NCI-H2107 (cell line): ENCODE data around the gene PCK1.

Experiments used
- DNase-seq: peaks from one replicate; lab custom pipeline; 2025; lab: John Stamatoyannopoulos, UW

The PCK1 gene

DNA sequence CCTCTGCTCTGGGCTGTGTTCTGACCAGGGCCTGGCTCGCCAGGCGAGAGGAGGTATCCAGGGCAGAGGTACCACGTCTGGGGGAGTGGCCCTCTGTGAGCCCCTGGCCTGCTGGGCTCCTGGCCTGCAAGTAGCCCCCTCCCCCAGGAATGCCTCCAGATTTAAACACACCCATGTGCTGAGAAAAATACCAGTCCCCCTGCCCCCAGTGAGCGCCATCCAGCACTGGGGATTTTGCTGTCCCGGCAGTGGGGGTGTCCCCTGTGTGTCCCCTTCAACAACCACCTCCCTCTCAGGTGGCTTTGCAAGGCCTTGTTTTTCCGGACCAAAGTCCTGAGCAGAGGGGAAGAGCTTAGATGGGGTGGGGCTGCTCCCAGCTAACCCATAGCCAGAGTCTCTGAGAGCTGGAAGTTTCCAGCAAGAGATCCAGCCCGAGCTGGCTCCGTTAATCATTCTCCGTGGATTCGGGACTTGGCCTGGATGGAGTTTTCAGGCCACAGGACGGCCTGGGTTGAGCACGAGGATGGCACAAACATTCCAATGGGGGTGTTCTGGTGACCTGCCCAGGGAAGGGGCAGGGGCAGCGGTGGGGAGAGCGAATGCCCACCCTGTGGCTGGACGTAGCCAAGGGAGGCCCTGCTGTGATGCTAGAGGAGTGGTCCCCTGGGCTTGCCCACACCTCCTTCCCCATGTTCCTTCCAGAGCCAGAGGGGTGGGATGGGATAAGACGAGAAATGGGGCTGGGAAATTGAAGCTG, 29.0 kb downstream of the PCK1 start:
- DNase-seq, result no peak

DNA sequence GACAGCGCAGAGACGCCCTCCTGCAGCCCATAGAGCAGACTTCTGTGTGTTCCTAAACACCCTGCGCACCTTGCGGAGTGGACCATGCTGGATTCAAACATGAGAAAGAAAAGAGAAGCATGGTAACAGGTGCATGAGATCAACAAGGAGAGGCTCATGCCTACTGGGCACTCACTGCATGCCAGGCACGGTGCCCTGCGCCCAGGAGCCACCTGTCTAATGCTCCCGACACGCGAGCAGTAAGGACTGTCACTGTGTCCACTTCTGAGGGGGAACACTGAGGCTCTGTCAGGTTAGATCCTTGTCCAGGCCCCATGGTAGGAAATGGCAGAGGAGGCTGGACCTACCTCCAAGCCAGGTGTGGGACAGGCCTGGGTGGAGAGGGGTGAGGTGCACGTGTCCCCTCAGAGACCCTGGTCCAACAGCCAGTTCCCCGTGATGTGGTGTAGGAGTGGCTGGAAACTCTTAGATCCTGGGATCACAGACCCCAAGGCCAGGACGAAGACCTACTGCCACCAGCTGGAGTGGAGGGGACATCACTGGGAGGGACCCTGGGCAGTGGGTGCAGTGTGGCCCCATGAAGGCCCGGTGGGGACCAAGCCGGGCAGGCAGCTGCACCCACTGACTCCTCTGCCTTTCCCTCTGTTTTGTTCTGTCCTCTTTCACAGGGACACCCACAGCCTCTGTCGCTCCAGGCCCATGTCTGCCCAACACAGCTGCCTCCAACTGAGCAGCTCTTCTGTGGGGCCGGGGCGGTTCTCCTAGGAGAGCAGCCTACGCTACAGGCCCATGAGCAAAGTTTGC, 29.8 kb downstream of the PCK1 start:
- DNase-seq, result no peak

DNA sequence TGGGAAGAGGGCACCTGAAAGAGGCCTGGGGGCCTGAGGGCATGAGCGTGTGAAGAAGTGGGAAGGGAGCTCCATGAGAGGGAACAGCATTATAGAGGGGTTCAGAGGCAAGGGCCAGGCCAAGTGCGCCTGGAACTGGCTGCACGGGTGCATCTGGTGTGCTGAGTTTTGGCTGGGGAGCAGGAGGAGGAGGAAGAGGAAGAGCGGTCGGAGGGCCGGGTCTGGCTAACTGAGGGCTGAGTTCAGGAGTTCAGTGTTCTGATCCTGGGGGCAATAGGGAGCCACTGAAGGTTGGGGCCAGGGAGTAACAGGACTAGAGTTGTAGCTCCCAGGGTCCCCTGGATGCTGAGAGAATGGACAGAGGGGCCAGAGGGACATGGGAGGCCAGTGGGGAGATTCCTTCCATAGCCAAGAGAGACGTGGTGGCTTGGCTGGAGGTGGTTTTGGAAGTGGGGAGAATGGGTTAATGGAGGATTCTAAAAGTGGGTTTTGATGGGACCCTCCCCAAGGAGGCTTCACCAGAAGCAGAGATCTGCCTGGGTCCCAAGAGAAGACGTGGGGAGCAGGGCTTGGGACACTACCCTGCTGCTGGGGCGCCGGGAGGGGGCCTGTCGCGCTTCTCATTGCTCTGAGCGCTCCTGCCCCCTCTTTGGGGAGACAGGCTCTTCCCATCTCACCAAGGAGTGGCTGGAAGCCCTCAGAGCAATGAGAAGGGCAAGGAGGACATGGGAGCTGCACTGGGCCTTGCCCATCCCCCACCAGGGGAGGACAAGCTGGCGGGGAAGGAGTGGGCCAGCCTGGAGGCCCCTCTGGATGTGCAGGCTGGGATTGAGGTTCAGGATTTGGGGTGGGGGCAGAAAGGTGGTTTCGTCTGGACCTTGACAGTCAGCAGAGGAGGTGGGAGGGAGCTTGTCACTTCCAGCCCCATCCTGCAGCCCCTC, 30.6 kb downstream of the PCK1 start:
- DNase-seq, result no peak

DNA sequence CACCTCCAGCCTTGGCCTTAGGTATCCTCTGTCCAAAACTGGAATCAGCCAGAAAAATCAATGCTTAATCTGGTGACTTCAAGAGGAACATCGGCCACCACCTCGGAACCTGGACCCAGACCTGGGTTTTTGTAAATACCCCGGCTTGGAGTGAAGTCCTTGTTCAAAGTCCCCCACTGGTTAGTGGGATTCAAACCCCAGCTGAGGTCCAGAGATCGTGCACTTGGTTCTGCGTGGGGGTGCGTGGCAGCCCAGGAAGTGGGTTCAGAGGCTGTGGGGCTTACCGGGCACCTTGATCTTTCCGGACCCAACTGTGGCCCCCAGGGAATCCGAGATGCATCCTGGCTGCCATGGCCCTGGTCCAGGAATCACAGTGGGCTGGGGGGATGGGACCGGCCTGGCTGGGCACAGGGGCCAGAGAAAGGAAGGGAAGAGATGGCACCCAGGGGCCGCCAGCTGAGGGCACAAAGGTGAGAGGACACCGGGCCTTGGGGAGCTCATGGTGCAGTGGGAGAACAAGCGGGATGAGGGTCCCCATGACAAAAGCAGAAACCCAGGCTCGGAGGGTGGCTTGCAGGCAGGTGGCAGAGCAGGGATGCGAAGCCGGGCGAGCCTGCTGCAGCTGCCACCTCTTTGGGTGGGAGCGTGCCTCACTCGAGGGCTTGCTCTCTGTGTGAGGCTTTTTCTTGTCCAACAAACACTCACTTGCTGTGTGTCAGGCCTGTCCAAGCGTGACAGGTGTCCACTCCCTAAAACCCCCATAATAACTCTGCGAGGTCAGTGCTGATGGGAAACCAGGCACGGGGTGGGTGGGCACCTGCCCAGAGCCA, 31.6 kb downstream of the PCK1 start:
- DNase-seq, result no peak

DNA sequence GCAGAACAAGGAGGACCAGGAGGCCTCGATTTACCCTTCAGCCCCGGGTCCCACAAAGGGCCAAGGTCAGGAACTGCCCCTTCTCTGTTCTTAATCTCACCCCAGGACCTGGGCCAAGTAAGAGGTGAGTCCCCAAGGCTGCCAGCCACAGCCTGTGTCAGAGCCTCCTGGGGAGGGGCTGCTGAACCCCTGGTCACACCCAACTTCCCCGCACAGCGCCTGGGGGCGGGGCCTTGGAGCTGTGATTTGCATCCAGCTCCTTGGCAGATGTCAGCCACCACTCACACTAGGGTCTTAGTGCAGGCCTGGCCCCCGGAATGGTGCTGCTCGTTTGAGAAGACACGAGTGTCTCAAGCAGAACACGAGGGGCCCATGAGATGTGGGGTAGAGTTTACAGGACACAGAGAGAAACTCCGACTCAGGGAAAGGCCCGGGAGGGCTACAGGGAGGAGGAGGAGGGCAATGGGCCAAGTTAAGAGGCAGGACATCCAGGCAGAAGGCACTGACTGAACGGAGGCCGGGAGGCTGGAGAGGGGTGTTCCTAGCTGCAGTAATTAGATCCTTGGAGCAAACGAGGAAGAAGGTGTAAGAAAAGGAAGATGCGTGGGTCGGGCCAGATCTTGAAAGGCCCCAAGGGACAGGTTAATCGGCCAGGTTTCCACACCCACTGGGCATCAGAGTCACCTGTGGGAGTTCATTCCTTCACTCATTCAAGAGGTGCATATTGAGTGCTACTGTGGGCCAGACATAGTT, 32.4 kb downstream of the PCK1 start:
- DNase-seq, result no peak

DNA sequence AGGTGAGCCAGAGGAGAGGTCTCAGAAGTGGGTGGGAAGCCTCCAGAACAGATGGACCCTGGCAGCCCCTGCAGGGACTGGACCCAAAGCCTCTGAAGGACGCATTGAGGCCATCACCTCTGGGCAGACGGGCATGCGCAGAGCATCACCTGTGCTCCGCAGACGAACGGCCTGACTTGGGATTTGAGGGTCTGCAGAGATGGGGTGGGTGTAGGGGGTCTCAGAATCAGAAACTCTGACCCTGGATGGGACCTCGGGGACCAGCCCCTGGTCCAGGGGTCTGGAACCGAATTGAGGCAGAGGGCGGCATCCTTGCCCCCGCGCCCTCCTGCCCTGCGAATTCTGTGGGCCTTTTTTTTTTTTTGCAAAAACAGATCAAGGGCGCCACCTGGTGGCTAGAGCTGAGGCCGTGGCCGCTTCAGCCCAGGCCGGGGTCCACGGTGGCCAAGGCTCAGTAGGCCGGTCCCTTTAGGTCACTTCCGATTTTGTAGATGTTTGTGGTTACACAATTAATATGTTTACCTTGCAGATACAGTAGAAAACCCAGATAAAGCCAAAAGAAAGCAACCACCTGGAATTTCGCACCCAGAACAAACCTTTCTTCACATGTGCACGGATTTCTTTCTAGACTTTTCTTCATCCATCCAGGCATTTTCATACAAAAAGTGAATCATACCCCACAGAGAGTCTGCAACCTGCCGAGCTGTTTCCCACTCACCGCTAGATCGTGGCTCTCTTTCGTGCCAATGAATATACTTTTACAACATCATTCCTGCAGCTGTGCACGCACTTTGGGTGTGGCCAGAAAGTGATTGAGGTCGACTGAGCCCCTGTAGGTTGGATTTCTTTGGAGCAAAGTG, 33.4 kb downstream of the PCK1 start:
- no peak for DNase-seq

DNA sequence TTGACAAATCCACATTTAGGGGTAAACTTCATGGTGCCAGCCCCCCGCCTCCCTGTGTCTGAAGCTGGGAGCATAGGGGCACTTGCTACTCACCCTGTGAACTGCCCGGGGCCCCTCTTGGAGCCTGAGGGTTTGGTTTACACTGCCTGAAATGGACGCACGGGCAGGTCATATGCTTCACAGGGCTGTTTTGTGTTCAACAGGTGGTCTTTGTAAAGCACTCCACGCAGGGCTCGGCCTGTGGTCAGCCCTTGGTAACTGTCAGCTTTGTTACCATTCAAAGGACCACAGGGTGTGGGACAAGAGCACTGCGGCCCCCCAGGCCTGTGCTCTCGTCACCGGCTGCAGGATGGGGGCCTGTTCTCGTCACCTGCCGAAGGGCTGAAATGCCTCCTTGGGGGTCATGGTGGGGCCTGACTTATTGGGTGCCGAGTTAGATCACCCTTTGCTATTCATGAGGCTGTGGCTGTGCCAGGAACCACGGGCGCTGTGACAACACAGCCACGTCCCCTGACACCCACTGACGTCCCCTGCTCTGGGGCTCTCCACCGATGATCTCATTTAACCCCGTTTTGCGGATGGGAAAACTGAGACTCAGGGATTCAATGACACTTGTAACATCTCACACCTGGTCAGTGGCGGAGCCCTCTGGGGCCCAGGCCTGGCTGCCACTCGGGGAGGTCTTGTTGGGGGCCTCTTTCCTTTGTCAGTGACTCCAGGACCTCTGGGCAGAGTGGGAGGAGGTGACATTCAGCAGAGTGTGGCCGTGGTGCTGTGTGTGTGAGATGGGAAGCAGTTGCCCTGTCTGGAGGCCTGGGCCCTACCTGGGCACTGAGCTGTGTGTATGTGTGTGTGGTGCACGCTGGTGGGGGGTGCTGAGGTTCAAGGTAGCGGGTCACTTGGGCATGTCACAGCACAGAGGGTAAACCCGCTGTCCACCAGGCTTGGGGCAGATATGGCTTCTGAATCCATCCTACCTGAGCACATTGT, 34.4 kb downstream of the PCK1 start:
- DNase-seq, result no peak

DNA sequence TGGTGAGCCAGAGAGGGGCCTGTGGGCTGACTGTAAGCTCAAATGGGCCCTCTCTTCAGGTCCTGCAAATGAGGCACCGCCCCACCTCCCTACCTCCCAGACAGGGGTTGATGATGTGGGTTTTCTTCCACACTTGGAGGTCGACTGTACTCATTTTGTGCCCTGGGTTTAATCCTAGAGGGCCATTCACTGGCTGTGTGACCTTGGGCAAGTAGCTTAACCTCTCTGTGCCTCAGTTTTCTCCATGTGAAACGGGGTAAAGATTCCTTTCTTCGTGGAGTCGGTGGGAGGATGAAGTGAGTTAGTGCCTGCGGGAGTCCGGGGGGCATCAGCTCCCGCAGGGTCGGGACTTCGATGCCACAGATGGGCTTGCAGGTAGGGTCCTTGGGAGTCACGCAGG, 35.4 kb downstream of the PCK1 start:
- DNase-seq, result no peak

DNA sequence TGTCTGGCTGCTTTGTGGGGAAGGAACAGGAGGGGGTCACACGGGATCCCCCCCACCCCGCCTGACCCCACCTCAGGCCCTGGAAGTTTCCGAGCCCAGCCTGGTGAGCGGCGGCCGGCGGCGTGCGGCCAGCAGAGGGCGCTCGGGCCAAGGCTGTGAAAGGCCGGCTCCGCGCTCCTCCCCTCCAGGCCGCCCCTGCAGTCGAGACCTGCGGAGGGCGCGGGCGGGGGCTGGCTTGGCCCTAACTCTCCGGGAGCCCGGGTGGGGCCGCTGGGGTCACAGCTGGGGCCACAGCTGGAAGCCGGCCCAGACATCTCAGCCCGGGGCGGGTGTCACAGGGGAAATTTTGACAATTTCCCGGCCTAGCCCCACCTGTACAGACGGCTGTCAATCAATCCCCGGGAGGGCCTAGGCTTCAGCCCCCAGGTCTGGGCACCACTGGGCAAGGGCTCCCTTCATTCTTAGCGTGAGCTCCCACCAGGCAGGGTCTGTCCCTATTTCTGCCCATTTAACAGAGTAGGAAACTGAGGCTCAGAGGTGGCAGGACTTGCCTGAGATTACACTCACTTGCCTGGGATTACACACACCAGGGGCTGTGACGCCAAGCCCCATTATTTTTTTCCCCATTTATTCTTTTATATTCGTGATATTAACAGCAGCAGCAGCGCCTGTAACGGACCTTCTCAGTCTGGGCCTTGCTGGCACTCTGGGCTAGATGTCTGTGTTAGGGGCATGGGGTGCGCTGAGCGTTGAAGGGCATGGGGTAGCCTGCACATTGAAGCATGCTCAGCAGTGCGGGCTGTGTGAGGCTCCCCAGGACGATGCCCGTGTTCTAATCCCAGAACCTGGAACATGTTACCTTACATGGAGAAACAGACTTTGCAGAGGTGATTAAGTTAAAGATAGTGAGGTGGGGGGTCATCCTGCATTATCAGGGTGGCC, 36.4 kb downstream of the PCK1 start:
- DNase-seq, result no peak

DNA sequence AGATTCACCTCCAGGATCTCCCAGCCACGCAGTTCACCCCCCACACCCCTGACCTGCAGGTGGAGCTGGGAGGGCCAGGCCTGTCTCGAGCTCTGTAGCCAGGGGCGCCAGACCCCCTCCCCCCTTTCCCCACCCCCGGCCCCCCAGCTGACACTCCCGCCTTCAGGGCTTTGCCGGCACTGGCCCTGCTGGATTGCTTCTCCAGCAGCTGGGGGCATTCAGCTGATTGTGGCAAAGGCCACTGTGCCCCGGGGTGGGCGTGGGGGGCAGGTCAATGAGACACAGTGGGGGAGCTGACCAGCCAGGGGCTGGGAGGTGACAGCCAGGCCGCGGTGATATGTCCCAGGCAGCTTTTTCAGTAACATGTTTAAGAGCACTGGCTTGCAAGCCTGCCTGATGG, 37.1 kb downstream of the PCK1 start:
- no peak for DNase-seq

DNA sequence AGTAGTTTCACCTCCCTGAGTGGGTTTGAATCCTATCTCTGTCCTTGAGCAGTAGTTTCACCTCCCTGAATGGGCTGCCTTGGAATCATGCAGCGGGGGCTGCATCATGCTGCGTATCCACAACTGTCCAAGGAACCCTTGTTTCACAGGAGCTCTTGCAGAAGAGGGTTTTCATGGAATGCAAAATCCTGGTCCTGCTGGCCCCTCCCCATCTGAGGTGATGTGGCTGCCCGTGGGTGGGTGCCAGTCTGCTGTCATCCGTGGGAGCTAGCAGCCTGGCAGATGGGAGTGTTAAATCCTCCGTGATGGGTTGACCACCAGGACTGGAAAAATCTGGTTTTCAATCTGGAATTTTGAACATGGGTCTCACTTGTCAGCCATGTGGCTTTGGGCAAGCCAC, 37.6 kb downstream of the PCK1 start:
- DNase-seq, result no peak

DNA sequence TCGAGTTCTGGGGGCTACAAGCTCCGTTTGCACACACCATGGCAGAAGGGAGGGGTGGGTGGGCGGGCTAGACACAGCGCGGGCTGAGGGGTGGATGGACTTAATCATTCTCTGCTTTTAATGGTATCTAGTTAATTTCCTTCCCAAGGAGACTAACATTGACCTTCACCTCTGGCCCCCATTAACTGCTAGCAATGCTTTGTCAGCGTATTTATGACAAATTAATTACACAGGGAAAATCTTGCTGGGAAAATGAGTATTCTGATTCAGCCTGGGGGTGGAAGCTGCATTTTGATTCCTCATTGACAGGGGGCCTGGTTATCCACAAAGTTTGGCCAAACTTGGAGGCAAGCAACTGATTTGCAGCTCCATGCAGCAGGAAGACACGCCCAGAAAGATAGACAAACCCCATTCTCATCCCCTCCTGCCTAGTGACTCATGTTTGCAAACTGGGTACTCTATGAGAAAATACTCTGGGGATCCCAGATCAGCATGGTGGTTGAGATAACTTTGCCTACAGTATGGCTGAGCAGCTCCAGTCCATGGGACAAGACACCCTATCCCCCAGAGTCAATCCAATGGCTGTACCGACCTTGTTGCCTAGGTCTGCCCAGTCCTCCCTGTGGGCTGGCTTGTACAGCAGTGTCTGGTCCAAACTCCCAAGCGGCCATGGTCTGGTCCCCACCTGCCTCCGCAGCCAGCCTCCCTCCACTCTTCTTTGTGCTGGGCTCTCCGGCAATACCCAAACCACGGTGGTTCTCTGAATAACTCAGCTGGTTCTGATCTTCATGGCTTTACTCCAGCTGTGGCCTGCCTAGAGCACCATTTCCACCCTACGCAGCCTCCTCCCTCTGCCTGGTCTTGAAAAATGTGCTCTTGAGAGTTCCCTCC, 39.7 kb downstream of the PCK1 start:
- DNase-seq, result no peak

DNA sequence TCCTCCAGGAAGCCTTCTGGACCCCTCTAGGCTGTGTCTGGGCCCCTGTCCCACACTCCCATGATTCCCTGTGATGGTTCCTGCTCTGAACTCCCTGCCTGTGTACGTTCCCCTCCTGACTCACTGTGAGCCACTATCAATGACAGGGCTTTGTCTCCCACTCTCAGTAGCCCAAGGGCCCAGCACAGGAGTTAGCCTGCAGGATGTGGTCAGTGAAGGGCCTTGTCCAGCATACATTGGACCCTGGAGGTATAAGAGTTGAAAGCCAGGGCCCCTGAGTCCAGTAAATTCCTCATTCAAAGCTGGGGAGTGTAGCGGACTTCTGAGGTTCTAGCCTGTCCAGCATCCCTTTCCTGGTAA, 40.3 kb downstream of the PCK1 start:
- no peak for DNase-seq

DNA sequence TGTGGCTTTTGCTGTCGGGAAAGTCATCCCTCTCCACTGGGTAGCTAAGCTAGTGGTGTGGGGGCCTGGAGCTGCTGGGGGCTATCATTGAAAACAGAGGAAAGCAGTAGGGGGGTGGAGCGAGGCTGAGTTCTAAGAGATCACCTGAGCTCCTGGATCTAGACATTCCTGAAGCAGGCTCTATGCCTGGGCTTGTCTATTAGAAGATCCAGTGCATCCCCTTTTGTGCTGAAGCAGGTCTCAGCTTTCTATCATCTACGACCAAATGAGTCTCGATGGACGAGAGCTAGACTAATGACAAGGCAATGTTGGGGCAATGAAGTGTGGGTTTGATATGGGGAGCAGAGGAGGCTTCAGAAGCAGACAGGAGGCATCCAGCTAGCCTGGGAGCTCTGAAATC, 40.8 kb downstream of the PCK1 start:
- no peak for DNase-seq

DNA sequence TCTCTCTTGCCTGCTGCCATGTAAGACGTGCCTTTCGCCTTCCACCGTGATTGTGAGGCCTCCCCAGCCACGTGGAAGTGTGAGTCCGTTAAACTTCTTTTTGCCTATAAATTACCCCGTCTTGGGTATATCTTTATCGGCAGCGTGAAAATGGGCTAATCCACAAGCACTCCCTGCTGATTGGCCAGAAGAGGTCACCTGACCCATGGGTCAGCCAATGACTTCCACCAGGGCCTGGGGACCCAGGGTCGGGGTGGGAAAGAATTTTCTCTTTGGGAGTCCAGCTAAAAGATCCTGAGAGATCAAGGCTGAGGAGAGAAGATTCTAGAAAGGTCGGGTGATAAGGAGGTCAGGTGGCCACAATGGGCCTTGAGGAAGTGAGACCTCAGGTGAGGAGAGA, 42.2 kb downstream of the PCK1 start:
- DNase-seq, result no peak

DNA sequence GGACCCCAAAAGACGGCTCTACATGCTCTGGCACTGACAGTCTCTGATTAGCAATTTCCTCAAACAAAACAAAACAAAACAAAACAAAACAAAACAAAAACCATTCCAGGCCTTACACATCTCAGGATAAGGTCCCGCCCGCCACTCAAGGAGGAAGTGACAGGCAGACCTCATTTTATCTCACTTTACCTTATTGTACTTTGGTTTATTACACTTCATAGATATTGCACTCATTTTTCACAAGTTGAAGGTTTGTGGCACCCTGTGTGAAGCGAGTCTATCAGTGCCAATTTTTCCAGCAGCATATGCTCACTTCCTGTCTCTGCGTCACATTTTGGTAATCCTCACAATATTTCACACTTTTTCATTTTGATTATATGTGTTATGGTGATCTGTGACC, 44.1 kb downstream of the PCK1 start:
- no peak for DNase-seq

DNA sequence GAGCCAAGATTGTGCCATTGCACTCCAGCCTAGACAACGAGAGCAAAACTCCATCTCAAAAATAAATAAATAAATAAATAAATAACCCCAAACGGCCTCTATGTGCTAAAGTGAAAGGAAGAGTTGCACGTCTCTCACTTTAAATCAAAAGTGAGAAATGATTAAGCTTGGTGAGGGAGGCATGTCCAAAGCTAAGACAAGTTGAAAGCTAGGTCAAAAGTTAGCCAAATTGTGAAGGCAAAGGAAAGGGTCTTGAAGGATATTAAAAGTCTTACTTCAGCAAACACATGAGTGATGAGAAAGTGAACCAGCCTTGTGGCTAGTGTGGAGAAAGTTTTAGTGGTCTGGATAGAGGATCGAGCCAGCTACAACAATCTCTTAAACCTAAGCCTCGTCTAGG, 45.0 kb downstream of the PCK1 start:
- DNase-seq, result no peak
